H1 (cell line): ENCODE results near the gene ASCL1. TPM values are rescaled to one million over a fixed set of nuclear protein-coding genes. Genes with fewer than 3 reads are reported as not detected.
A peak's percentile ranks its signal among the peaks of the same experiment; 100 is the strongest.

Source experiments
- CTCF ChIA-PET: fragments of 300-600 bp; sonication (Branson Sonifier 250); formaldehyde crosslinking; loops from one replicate; lab custom pipeline; 2021; ENCODE audit not compliant: partially characterized antibody; lab: Charles Lee
- POLR2A ChIA-PET: fragments of 300-600 bp; sonication (Branson Sonifier 250); formaldehyde crosslinking; loops from one replicate; lab custom pipeline; 2021; ENCODE audit warnings: inconsistent platforms; ENCODE audit not compliant: partially characterized antibody; lab: Charles Lee
- DNase-seq, 2 experiments: peaks; one replicate each; pipeline versions ENCODE4 v3.0.0 to v3.0.0-alpha.2; 2010 to 2022; ENCODE audit warnings: low spot score in 2 of 2, low read depth in 1 of 2, mixed read lengths in 1 of 2
- FAIRE-seq: peaks from 2 replicates; lab custom pipeline; 2011; peaks lifted over from hg19 to GRCh38; lab: Jason Lieb, UNC
- H2AFZ ChIP-seq: 2 replicates; pipeline ENCODE4 v1.8.1; 2012; ENCODE audit warnings: low read length, inconsistent platforms
- H2AK5ac ChIP-seq: 2 replicates; pipeline ENCODE4 v1.6.1; 2013; ENCODE audit warnings: low read depth, low read length
- H2BK120ac ChIP-seq: replicated peaks from 2 replicates; pipeline ENCODE3; 2013; ENCODE audit warnings: low read depth, low read length, inconsistent platforms
- H2BK12ac ChIP-seq: 2 replicates; pipeline ENCODE4 v1.6.1; 2013; ENCODE audit warnings: low read depth, low read length
- H2BK15ac ChIP-seq: 2 replicates; pipeline ENCODE4 v1.6.1; 2013; ENCODE audit warnings: low read length
- H2BK20ac ChIP-seq: 2 replicates; pipeline ENCODE4 v1.6.1; 2013; ENCODE audit warnings: low read length
- H2BK5ac ChIP-seq: 2 replicates; pipeline ENCODE4 v1.6.1; 2013; ENCODE audit warnings: low read depth, low read length
- H3K14ac ChIP-seq: 2 replicates; pipeline ENCODE4 v1.6.1; 2013; ENCODE audit warnings: inconsistent platforms; ENCODE audit not compliant: insufficient read length
- H3K18ac ChIP-seq: 2 replicates; pipeline ENCODE4 v1.6.1; 2013; ENCODE audit warnings: low read length; ENCODE audit errors: extremely low read depth
- H3K23ac ChIP-seq: 2 replicates; pipeline ENCODE4 v1.6.1; 2013; ENCODE audit warnings: inconsistent platforms; ENCODE audit not compliant: insufficient read length
- H3K23me2 ChIP-seq: 2 replicates; pipeline ENCODE4 v1.6.1; 2013; ENCODE audit warnings: low read depth, low read length
- H3K27ac ChIP-seq: 2 replicates; pipeline ENCODE4 v1.6.1; 2011; ENCODE audit warnings: low read depth, low read length, inconsistent platforms
- H3K27me3 ChIP-seq, 4 experiments: replicated peaks in 1 of 4; 1 replicate in 1 of 4; 2 replicates in 3 of 4; pipeline versions ENCODE4 v1.6.1 to v1.8.1; 2011 to 2013; ENCODE audit warnings: low read length in 3 of 4, mild to moderate bottlenecking in 3 of 4, inconsistent platforms in 2 of 4, mixed read lengths in 2 of 4, moderate library complexity in 1 of 4; ENCODE audit not compliant: control insufficient read depth in 3 of 4, insufficient read depth in 3 of 4; ENCODE audit errors: extremely low read depth in 1 of 4
- H3K36me3 ChIP-seq, 4 experiments: 2 replicates each; pipeline versions ENCODE4 v1.6.1 to v1.8.1; 2011 to 2013; ENCODE audit warnings: mild to moderate bottlenecking in 4 of 4, low read length in 3 of 4, moderate library complexity in 2 of 4, control low read depth in 1 of 4, inconsistent platforms in 1 of 4; ENCODE audit not compliant: insufficient read depth in 4 of 4, control insufficient read depth in 2 of 4
- H3K4ac ChIP-seq: replicated peaks from 2 replicates; pipeline ENCODE3; 2013; ENCODE audit warnings: low read length, low read depth, mixed read lengths, inconsistent platforms; ENCODE audit not compliant: insufficient read length
- H3K4me1 ChIP-seq, 4 experiments: replicated peaks in 1 of 4; 1 replicate in 1 of 4; 2 replicates in 3 of 4; pipeline versions ENCODE4 v1.6.1 to v1.8.1; 2011 to 2013; ENCODE audit warnings: low read length in 3 of 4, inconsistent platforms in 2 of 4, mixed read lengths in 1 of 4; ENCODE audit not compliant: insufficient read depth in 4 of 4, control insufficient read depth in 3 of 4
- H3K4me2 ChIP-seq, 2 experiments: 2 replicates each; pipeline versions ENCODE4 v1.6.1 to v1.8.1; 2011 to 2013; ENCODE audit warnings: low read depth in 2 of 2, low read length in 2 of 2, control low read depth in 1 of 2, inconsistent platforms in 1 of 2, mild to moderate bottlenecking in 1 of 2; ENCODE audit not compliant: insufficient read depth in 1 of 2
- H3K4me3 ChIP-seq, 4 experiments: fragments of 200-600, 300-600 bp in 1 of 4; sonication (generic), shearing (Covaris generic), sonication (Bioruptor Twin) in 1 of 4; 2 replicates each; pipeline versions ENCODE4 v1.5.1 to v1.8.1; 2011 to 2016; ENCODE audit warnings: low read length in 4 of 4, low read depth in 3 of 4, control low read depth in 2 of 4, inconsistent platforms in 2 of 4, mild to moderate bottlenecking in 2 of 4, mixed read lengths in 1 of 4, moderate library complexity in 1 of 4; ENCODE audit not compliant: insufficient read depth in 2 of 4; ENCODE audit errors: extremely low read depth in 1 of 4
- H3K56ac ChIP-seq: replicated peaks from 2 replicates; pipeline ENCODE3; 2013; ENCODE audit warnings: low read depth, mild to moderate bottlenecking, mixed read lengths, low read length, inconsistent platforms; ENCODE audit not compliant: insufficient read length
- H3K79me1 ChIP-seq: 2 replicates; pipeline ENCODE4 v1.6.1; 2013; ENCODE audit warnings: low read depth, low read length, control low read depth
- H3K79me2 ChIP-seq, 2 experiments: 2 replicates each; pipeline versions ENCODE4 v1.6.1 to v1.8.1; 2012 to 2013; ENCODE audit warnings: low read length in 2 of 2, mild to moderate bottlenecking in 2 of 2, inconsistent platforms in 1 of 2; ENCODE audit not compliant: insufficient read depth in 2 of 2, control insufficient read depth in 1 of 2
- H3K9ac ChIP-seq, 4 experiments: replicated peaks in 1 of 4; 1 replicate in 1 of 4; 2 replicates in 3 of 4; pipeline versions ENCODE4 v1.6.1 to v1.8.1; 2011 to 2013; ENCODE audit warnings: low read depth in 3 of 4, low read length in 3 of 4, control low read depth in 2 of 4, mild to moderate bottlenecking in 2 of 4, moderate library complexity in 2 of 4, inconsistent platforms in 1 of 4; ENCODE audit errors: extremely low read depth in 1 of 4
- H3K9me3 ChIP-seq, 2 experiments: 2 replicates each; pipeline versions ENCODE4 v1.6.1 to v1.8.1; 2012 to 2013; ENCODE audit warnings: mild to moderate bottlenecking in 2 of 2, moderate library complexity in 2 of 2, control low read depth in 1 of 2, inconsistent platforms in 1 of 2, low read depth in 1 of 2, low read length in 1 of 2, mixed read lengths in 1 of 2; ENCODE audit not compliant: insufficient read depth in 2 of 2
- H4K20me1 ChIP-seq, 2 experiments: replicated peaks in 1 of 2; 2 replicates each; pipeline versions ENCODE3 to v1.8.1; 2011 to 2013; ENCODE audit warnings: inconsistent platforms in 2 of 2, low read length in 2 of 2, mild to moderate bottlenecking in 1 of 2; ENCODE audit not compliant: insufficient read depth in 2 of 2, control insufficient read depth in 1 of 2
- H4K5ac ChIP-seq: 2 replicates; pipeline ENCODE4 v1.6.1; 2013; ENCODE audit warnings: low read length, low read depth, mixed read lengths, inconsistent platforms; ENCODE audit not compliant: insufficient read length
- H4K8ac ChIP-seq: 2 replicates; pipeline ENCODE4 v1.8.0; 2013; ENCODE audit warnings: mild to moderate bottlenecking, moderate library complexity, low read length, inconsistent platforms; ENCODE audit not compliant: insufficient read depth; ENCODE audit errors: extremely low read depth
- H4K91ac ChIP-seq: replicated peaks from 2 replicates; pipeline ENCODE3; 2013; ENCODE audit warnings: low read length, mixed read lengths, inconsistent platforms; ENCODE audit not compliant: insufficient read length
- TCF12 ChIP-seq: IDR thresholded peaks from 2 replicates; pipeline ENCODE4 v1.6.1; 2011; ENCODE audit warnings: low read depth, mild to moderate bottlenecking, low read length
- WGBS, 2 experiments: shearing (Covaris generic) in 1 of 2; methylation state at CpG; one replicate each; pipeline versions ENCODE4 v1.1.6 to v1.1.7; 2013 to 2015; ENCODE audit warnings: low lambda C conversion rate in 2 of 2, mixed read lengths in 2 of 2, inconsistent platforms in 1 of 2, low coverage in 1 of 2, missing lambda C conversion rate in 1 of 2; ENCODE audit not compliant: insufficient replicate concordance in 2 of 2, insufficient coverage in 1 of 2, insufficient read length in 1 of 2; ENCODE audit errors: extremely low coverage in 1 of 2, missing lambda C conversion rate in 1 of 2; 5-methylcytosine and 5-hydroxymethylcytosine counted together
- polyA plus RNA-seq, 7 experiments: library from polyadenylated mRNA; depleted of rRNA in 3 of 7; stranded (reverse) in 5 of 7; unstranded in 2 of 7; fragments of >200 nt in 5 of 7; fragments of 200-250 nt in 2 of 7; gene quantifications; 1 replicate in 5 of 7; 2 replicates in 1 of 7; 4 replicates in 1 of 7; pipeline versions ENCODE4 v1.2.1 to v1.2.3, GENCODE V29; 2011 to 2013; ENCODE audit warnings: missing spikeins in 2 of 7, mixed read lengths in 2 of 7
- total RNA-seq: library from RNA; stranded (reverse); fragmentation: NEBNext Ultra II Directional; extraction: Animal tissue kit (Norgen Biotek cat#: 25700); gene quantifications from 2 replicates; pipeline ENCODE4 v1.2.1, GENCODE V29; 2021
- TF ChIP-seq, protein P1 (sequence below), 3 experiments: IDR thresholded peaks; 1 replicate in 2 of 3; 2 replicates in 1 of 3; pipeline versions ENCODE4 v1.5.1 to v1.6.1; 2011; ENCODE audit warnings: low read length in 3 of 3, mild to moderate bottlenecking in 3 of 3, inconsistent platforms in 2 of 3, low read depth in 1 of 3, moderate library complexity in 1 of 3; ENCODE audit not compliant: insufficient read depth in 1 of 3; ENCODE audit errors: control extremely low read depth in 1 of 3

ASCL1 gene
- total and polyA plus RNA-seq, 2 of the 8 experiments (the other 6 are each of a cell fraction or from before 2014, with no cell fraction given): 0.12 TPM; not detected in 1

DNA sequence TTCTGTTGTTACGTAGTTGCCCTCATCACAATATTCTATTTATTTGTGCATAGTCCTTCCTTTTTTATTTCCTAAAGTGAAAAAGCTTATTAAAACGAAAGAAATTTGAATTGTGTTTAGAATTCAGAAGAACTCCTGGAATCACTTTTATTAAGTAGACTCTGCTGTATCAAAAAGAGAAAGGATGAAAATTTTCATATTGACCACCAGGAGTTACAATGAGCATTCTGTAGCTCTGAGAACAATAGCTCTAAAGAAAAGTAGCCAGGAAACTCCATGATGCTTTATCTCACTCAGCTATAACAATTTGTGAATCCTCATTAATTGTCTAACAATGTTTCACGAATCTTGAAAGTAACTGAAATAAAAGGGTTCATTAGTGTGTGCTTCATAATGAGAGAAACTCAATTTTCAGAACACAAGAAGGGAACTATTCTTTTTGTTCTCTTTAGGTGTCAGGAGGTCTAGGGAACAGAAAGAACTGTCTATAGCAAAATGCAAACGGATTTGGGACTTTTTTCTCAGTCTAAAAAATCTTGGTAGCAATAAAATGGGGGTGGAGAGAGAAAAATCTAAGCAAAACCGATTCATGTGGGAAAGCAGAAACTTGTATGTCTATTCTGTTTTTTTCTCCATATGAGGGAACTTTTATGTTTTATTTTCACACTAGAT lies 19.3 kb downstream of the ASCL1 start:
- H3K23ac ChIP-seq: no peak overlapping the region
- TF ChIP-seq, protein P1, sequence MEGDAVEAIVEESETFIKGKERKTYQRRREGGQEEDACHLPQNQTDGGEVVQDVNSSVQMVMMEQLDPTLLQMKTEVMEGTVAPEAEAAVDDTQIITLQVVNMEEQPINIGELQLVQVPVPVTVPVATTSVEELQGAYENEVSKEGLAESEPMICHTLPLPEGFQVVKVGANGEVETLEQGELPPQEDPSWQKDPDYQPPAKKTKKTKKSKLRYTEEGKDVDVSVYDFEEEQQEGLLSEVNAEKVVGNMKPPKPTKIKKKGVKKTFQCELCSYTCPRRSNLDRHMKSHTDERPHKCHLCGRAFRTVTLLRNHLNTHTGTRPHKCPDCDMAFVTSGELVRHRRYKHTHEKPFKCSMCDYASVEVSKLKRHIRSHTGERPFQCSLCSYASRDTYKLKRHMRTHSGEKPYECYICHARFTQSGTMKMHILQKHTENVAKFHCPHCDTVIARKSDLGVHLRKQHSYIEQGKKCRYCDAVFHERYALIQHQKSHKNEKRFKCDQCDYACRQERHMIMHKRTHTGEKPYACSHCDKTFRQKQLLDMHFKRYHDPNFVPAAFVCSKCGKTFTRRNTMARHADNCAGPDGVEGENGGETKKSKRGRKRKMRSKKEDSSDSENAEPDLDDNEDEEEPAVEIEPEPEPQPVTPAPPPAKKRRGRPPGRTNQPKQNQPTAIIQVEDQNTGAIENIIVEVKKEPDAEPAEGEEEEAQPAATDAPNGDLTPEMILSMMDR (IDR thresholded peaks at IDR 0.05; ENCODE audit: control extremely low read depth in 1 of 3, insufficient read depth in 1 of 3, low read depth in 1 of 3, low read length in 3 of 3): peak in 1 of 3 experiments; percentile 23; a peak in 2 of 4 replicates
- TF ChIP-seq TCF12: no peak
- TF ChIP-seq, all 59 proteins: peak for 1
- Histone ChIP-seq H3K4me2 (no peak overlapping the region), H3K9me3 (no peaks in the 10 kb centered on the region), H4K20me1 (no peaks in the 10 kb centered on the region), H3K14ac (no peak overlapping the region), H3K18ac (no peak overlapping the region), H3K23me2 (peaks cover 3% of the 10 kb centered on the region; the same call in 1 of the 2 replicates), H2AK5ac (no peak overlapping the region), H3K36me3 (no peaks in the 10 kb centered on the region), H2BK15ac (no peak overlapping the region), H4K8ac (no peak overlapping the region), H4K5ac (no peak overlapping the region), H3K56ac (no peak overlapping the region), H4K91ac (no peak overlapping the region), H3K79me1 (no peaks in the 10 kb centered on the region), H3K79me2 (no peaks in the 10 kb centered on the region), H3K4ac (no peak overlapping the region), H3K9ac (no peak overlapping the region), H2BK5ac (no peak overlapping the region), H2BK120ac (no peak overlapping the region), H2BK20ac (no peak overlapping the region), H2AFZ (no peak overlapping the region), H3K4me1 (no peaks in the 10 kb centered on the region), H3K27ac (no peak overlapping the region), H3K4me3 (no peak overlapping the region), H2BK12ac (no peak overlapping the region), H3K27me3 (peaks cover 0 to 2% (median 0%) of the 10 kb centered on the region in 4 experiments; a peak in 2 of 7 replicates)
- DNase-seq: no peak
- WGBS, 2 experiments: 65% methylated on average over 5 of the region's 5 CpGs; no CpG with 5 or more reads in 1 of the 2 experiments
- POLR2A ChIA-PET: no interaction called here
- no peak for FAIRE-seq
- CTCF ChIA-PET: interaction anchor here (0.7 to 5.3 kb wide), 15 partner anchors 10 to 1088 kb away, joined by 3 to 24 read pairs (median 3); no protein-coding TSS in a partner anchor
